ENCODE data around the gene NHLH1.

The NHLH1 gene

GRCh38 chr1:160402001-160402795 lies 35.3 kb downstream of the NHLH1 start:
- Histone ChIP-seq H3K27ac (ENCODE audit: low read depth, low read length, poor library complexity, severe bottlenecking) (no peak overlapping the region), H3K4me1 (ENCODE audit: insufficient read depth, low read length, severe bottlenecking) (peaks cover 13% of the 10 kb centered on the region)
- TF ChIP-seq EZH2 (IDR thresholded peaks at IDR 0.05; ENCODE audit: borderline replicate concordance, low read length) (no peak), CTCF (IDR thresholded peaks at IDR 0.05; ENCODE audit: low read length) (no peak)

GRCh38 chr1:160403244-160403643 lies 36.4 kb downstream of the NHLH1 start:
- H3K4me3 ChIP-seq (ENCODE audit: low read depth, low read length, poor library complexity, severe bottlenecking), result no peak overlapping the region
- no peak for TF ChIP-seq EZH2 (IDR thresholded peaks at IDR 0.05; ENCODE audit: borderline replicate concordance, low read length)
- no peak for TF ChIP-seq CTCF (IDR thresholded peaks at IDR 0.05; ENCODE audit: low read length)
- no peaks in the 10 kb centered on the region for H3K79me2 ChIP-seq (ENCODE audit: insufficient read depth, low read length)
- H3K4me2 ChIP-seq (ENCODE audit: low read length), result no peak overlapping the region
- no peaks in the 10 kb centered on the region for H3K9me2 ChIP-seq (ENCODE audit: low read depth, low read length)
- H3K4me1 ChIP-seq (ENCODE audit: insufficient read depth, low read length, severe bottlenecking), result peaks cover 13% of the 10 kb centered on the region
- H4K20me1 ChIP-seq (ENCODE audit: insufficient read depth, low read length), result no peaks in the 10 kb centered on the region
- no peaks in the 10 kb centered on the region for H3K36me3 ChIP-seq (ENCODE audit: insufficient read depth, low read length)
- H3F3A ChIP-seq (ENCODE audit: insufficient read depth, low read length), result no peaks in the 10 kb centered on the region
- no peaks in the 10 kb centered on the region for H3K9me3 ChIP-seq (ENCODE audit: low read length)
- H3K9ac ChIP-seq (ENCODE audit: low read length), result no peak overlapping the region
- no peak overlapping the region for H3K27ac ChIP-seq (ENCODE audit: low read depth, low read length, poor library complexity, severe bottlenecking)
- H2AFZ ChIP-seq (ENCODE audit: low read length), result no peak overlapping the region
- 0 out of 2 replicates have a peak, but pooled peaks cover 6% of the 10 kb centered on the region for H3K27me3 ChIP-seq (ENCODE audit: insufficient read depth, low read length)

More at GRCh38 chr1:160402001-160402795, 35.3 kb downstream of the NHLH1 start:
- 0 out of 2 replicates have a peak, but pooled peaks cover 6% of the 10 kb centered on the region for H3K27me3 ChIP-seq (ENCODE audit: insufficient read depth, low read length)
- no peaks in the 10 kb centered on the region for H3K79me2 ChIP-seq (ENCODE audit: insufficient read depth, low read length)
- no peaks in the 10 kb centered on the region for H4K20me1 ChIP-seq (ENCODE audit: insufficient read depth, low read length)
- no peak overlapping the region for H3K9ac ChIP-seq (ENCODE audit: low read length)
- no peaks in the 10 kb centered on the region for H3K9me3 ChIP-seq (ENCODE audit: low read length)
- no peaks in the 10 kb centered on the region for H3K9me2 ChIP-seq (ENCODE audit: low read depth, low read length)
- no peak overlapping the region for H2AFZ ChIP-seq (ENCODE audit: low read length)
- H3F3A ChIP-seq (ENCODE audit: insufficient read depth, low read length), result no peaks in the 10 kb centered on the region
- no peak overlapping the region for H3K4me3 ChIP-seq (ENCODE audit: low read depth, low read length, poor library complexity, severe bottlenecking)
- H3K4me2 ChIP-seq (ENCODE audit: low read length), result no peak overlapping the region
- H3K36me3 ChIP-seq (ENCODE audit: insufficient read depth, low read length), result no peaks in the 10 kb centered on the region

- Histone ChIP-seq H3K4me1 (ENCODE audit: insufficient read depth, low read length, severe bottlenecking) (peaks cover 13% of the 10 kb centered on the region), H3K36me3 (ENCODE audit: insufficient read depth, low read length) (no peaks in the 10 kb centered on the region), H4K20me1 (ENCODE audit: insufficient read depth, low read length) (no peaks in the 10 kb centered on the region)
These were observed 37.2 kb downstream of the NHLH1 start for GRCh38 chr1:160404094-160404493.

More at GRCh38 chr1:160404094-160404493, 37.2 kb downstream of the NHLH1 start:
- H3K27ac ChIP-seq (ENCODE audit: low read depth, low read length, poor library complexity, severe bottlenecking), result no peak overlapping the region
- no peaks in the 10 kb centered on the region for H3K79me2 ChIP-seq (ENCODE audit: insufficient read depth, low read length)
- no peaks in the 10 kb centered on the region for H3K9me3 ChIP-seq (ENCODE audit: low read length)
- no peak for TF ChIP-seq CTCF (IDR thresholded peaks at IDR 0.05; ENCODE audit: low read length)
- no peaks in the 10 kb centered on the region for H3K9me2 ChIP-seq (ENCODE audit: low read depth, low read length)
- no peak overlapping the region for H3K4me2 ChIP-seq (ENCODE audit: low read length)
- H3F3A ChIP-seq (ENCODE audit: insufficient read depth, low read length), result no peaks in the 10 kb centered on the region
- H3K27me3 ChIP-seq (ENCODE audit: insufficient read depth, low read length), result 0 out of 2 replicates have a peak, but pooled peaks cover 7% of the 10 kb centered on the region
- no peak overlapping the region for H3K4me3 ChIP-seq (ENCODE audit: low read depth, low read length, poor library complexity, severe bottlenecking)
- H3K9ac ChIP-seq (ENCODE audit: low read length), result no peak overlapping the region
- no peak overlapping the region for H2AFZ ChIP-seq (ENCODE audit: low read length)

Data from OCI-LY1 (cell line).